ENCODE results near the gene WDR70. TPM values are rescaled to one million over a fixed set of nuclear protein-coding genes. Genes with fewer than 3 reads are reported as not detected.

The WDR70 gene
- total RNA-seq, 3 donors from 2014 or later (not counting 1 experiment from before 2014, with no cell fraction given), result 36.3 to 47.0 (median 41.3) TPM

- Histone ChIP-seq H3K4me1 (ENCODE audit: control insufficient read depth, insufficient read depth, low read length) (no peaks in the 10 kb centered on the region), H3K36me3 (ENCODE audit: control insufficient read depth, insufficient read depth, low read length) (no peaks in the 10 kb centered on the region), H3K27ac (ENCODE audit: low read length) (no peak overlapping the region), H3K4me3 (ENCODE audit: low read length) (no peak overlapping the region), H3K27me3 (ENCODE audit: control insufficient read depth, insufficient read depth, low read length) (no peaks in the 10 kb centered on the region), H3K9me3 (ENCODE audit: control insufficient read depth, insufficient read depth, low read length) (no peaks in the 10 kb centered on the region)
- intact Hi-C loops (cut with micrococcal nuclease), result no loop called here
- Mint-ChIP-seq H3K27me3 (ENCODE audit: low read depth in 2 of 2) (no peaks in the 10 kb centered on the region), H3K4me3 (no peak overlapping the region), H3K36me3 (no peaks in the 10 kb centered on the region), H3K27ac (no peak overlapping the region), H3K9me3 (no peaks in the 10 kb centered on the region), H3K4me1 (peaks cover 0 to 4% of the 10 kb centered on the region in 2 donors)
- DNase-seq (no peak), ATAC-seq (no peak)
- no peak for TF ChIP-seq CTCF (IDR thresholded peaks at IDR 0.05)
Measured at GRCh38 chr5:37568018-37568753, 189.1 kb downstream of the WDR70 start.

- no peak for DNase-seq
- ATAC-seq, result no peak
- Histone ChIP-seq H3K4me1 (ENCODE audit: control insufficient read depth, insufficient read depth, low read length) (no peaks in the 10 kb centered on the region), H3K27me3 (ENCODE audit: control insufficient read depth, insufficient read depth, low read length) (no peaks in the 10 kb centered on the region), H3K9me3 (ENCODE audit: control insufficient read depth, insufficient read depth, low read length) (no peaks in the 10 kb centered on the region), H3K36me3 (ENCODE audit: control insufficient read depth, insufficient read depth, low read length) (no peaks in the 10 kb centered on the region), H3K4me3 (ENCODE audit: low read length) (no peak overlapping the region), H3K27ac (ENCODE audit: low read length) (no peak overlapping the region)
- no peaks in the 10 kb centered on the region for H3K27me3 Mint-ChIP-seq (ENCODE audit: low read depth in 2 of 2)
- no peak overlapping the region for H3K27ac Mint-ChIP-seq
- H3K4me1 Mint-ChIP-seq, result peaks cover 0 to 5% of the 10 kb centered on the region in 2 donors
- no peak for TF ChIP-seq CTCF (IDR thresholded peaks at IDR 0.05)
- no peaks in the 10 kb centered on the region for H3K9me3 Mint-ChIP-seq
- H3K4me3 Mint-ChIP-seq, result no peak overlapping the region
- intact Hi-C loops (cut with micrococcal nuclease), result no loop called here
- no peaks in the 10 kb centered on the region for H3K36me3 Mint-ChIP-seq
Measured at GRCh38 chr5:37568893-37569292, 189.8 kb downstream of the WDR70 start.

- peaks cover 0 to 5% of the 10 kb centered on the region in 2 donors for H3K4me1 Mint-ChIP-seq
- H3K27me3 Mint-ChIP-seq (ENCODE audit: low read depth in 2 of 2), result no peaks in the 10 kb centered on the region
- DNase-seq (no peak), ATAC-seq (no peak)
- H3K36me3 Mint-ChIP-seq, result no peaks in the 10 kb centered on the region
- no peak overlapping the region for H3K27ac ChIP-seq (ENCODE audit: low read length)
- no peaks in the 10 kb centered on the region for H3K9me3 Mint-ChIP-seq
- H3K4me3 ChIP-seq (ENCODE audit: low read length), result no peak overlapping the region
- no peaks in the 10 kb centered on the region for H3K4me1 ChIP-seq (ENCODE audit: control insufficient read depth, insufficient read depth, low read length)
- no peak overlapping the region for H3K27ac Mint-ChIP-seq
- 80% methylated on average over 1 of the region's 2 CpGs for WGBS (ENCODE audit: insufficient coverage)
- no peaks in the 10 kb centered on the region for H3K36me3 ChIP-seq (ENCODE audit: control insufficient read depth, insufficient read depth, low read length)
- H3K27me3 ChIP-seq (ENCODE audit: control insufficient read depth, insufficient read depth, low read length), result no peaks in the 10 kb centered on the region
- no peak for TF ChIP-seq CTCF (IDR thresholded peaks at IDR 0.05)
- H3K4me3 Mint-ChIP-seq, result no peak overlapping the region
- intact Hi-C loops (cut with micrococcal nuclease), result no loop called here
- H3K9me3 ChIP-seq (ENCODE audit: control insufficient read depth, insufficient read depth, low read length), result no peaks in the 10 kb centered on the region
Measured at GRCh38 chr5:37569466-37569865, 190.3 kb downstream of the WDR70 start.

GRCh38 chr5:37570597-37570996, 191.5 kb downstream of the WDR70 start:
- DNase-seq (no peak), ATAC-seq (no peak)
- Histone ChIP-seq H3K27ac (ENCODE audit: low read length) (no peak overlapping the region), H3K9me3 (ENCODE audit: control insufficient read depth, insufficient read depth, low read length) (no peaks in the 10 kb centered on the region), H3K4me3 (ENCODE audit: low read length) (no peak overlapping the region), H3K4me1 (ENCODE audit: control insufficient read depth, insufficient read depth, low read length) (no peaks in the 10 kb centered on the region), H3K36me3 (ENCODE audit: control insufficient read depth, insufficient read depth, low read length) (no peaks in the 10 kb centered on the region), H3K27me3 (ENCODE audit: control insufficient read depth, insufficient read depth, low read length) (no peaks in the 10 kb centered on the region)
- Mint-ChIP-seq H3K36me3 (no peaks in the 10 kb centered on the region), H3K4me1 (peaks cover 0 to 5% of the 10 kb centered on the region in 2 donors), H3K27ac (no peak overlapping the region), H3K9me3 (no peaks in the 10 kb centered on the region), H3K4me3 (no peak overlapping the region), H3K27me3 (ENCODE audit: low read depth in 2 of 2) (no peaks in the 10 kb centered on the region)
- intact Hi-C loops (cut with micrococcal nuclease), result no loop called here
- WGBS (ENCODE audit: insufficient coverage), result 100% methylated on average over 1 of the region's 1 CpG
- TF ChIP-seq CTCF (IDR thresholded peaks at IDR 0.05), result no peak
